CD4-positive, alpha-beta memory T cell (primary cell): ENCODE results near the gene GRM4. TPM values are rescaled to one million over a fixed set of nuclear protein-coding genes. Genes with fewer than 3 reads are reported as not detected.

Experiments used
- CTCF ChIA-PET: fragments of 350-600 bp; sonication (Branson Sonifier 250); formaldehyde crosslinking; loops from one replicate; lab custom pipeline; 2021; ENCODE audit warnings: inconsistent platforms; ENCODE audit not compliant: partially characterized antibody; lab: Charles Lee
- POLR2A ChIA-PET: fragments of 350-600 bp; sonication (Branson Sonifier 250); formaldehyde crosslinking; loops from one replicate; lab custom pipeline; 2021; ENCODE audit not compliant: partially characterized antibody; lab: Charles Lee
- DNase-seq, 5 donors: peaks; one replicate each; pipeline versions ENCODE4 v3.0.0 to v3.0.0-alpha.2; 2020 to 2022; ENCODE audit warnings: mixed read lengths in 1 of 5
- H3K27ac ChIP-seq: one replicate; pipeline ENCODE4 v1.7.0; 2013; ENCODE audit warnings: low read depth, low read length
- H3K27me3 ChIP-seq: 2 replicates; pipeline ENCODE4 v1.7.0; 2013; ENCODE audit warnings: mild to moderate bottlenecking, low read length, moderate library complexity; ENCODE audit not compliant: insufficient read depth
- H3K36me3 ChIP-seq: 2 replicates; pipeline ENCODE4 v1.7.0; 2013; ENCODE audit warnings: mild to moderate bottlenecking, low read length, moderate library complexity; ENCODE audit not compliant: insufficient read depth
- H3K4me1 ChIP-seq: 2 replicates; pipeline ENCODE4 v1.7.0; 2013; ENCODE audit warnings: mild to moderate bottlenecking, low read length, moderate library complexity; ENCODE audit not compliant: insufficient read depth
- H3K4me3 ChIP-seq, 2 donors: one replicate each; pipeline ENCODE4 v1.7.0; 2013; ENCODE audit warnings: low read length in 2 of 2, mild to moderate bottlenecking in 1 of 2
- H3K9me3 ChIP-seq, 2 donors: one replicate each; pipeline ENCODE4 v1.7.0; 2013; ENCODE audit warnings: low read length in 2 of 2, control low read depth in 1 of 2; ENCODE audit not compliant: control insufficient read depth in 1 of 2
- H3K27ac Mint-ChIP-seq, 7 donors: one replicate each; pipeline ENCODE4 v1.8.0; 2020 to 2021; ENCODE audit warnings: mixed read lengths in 7 of 7, mild to moderate bottlenecking in 6 of 7, inconsistent platforms in 3 of 7, moderate library complexity in 3 of 7
- H3K27me3 Mint-ChIP-seq, 2 donors: one replicate each; pipeline ENCODE4 v1.8.0; 2020 to 2021; ENCODE audit warnings: mixed read lengths in 2 of 2
- H3K36me3 Mint-ChIP-seq, 2 donors: one replicate each; pipeline ENCODE4 v1.8.0; 2020 to 2021; ENCODE audit warnings: mixed read lengths in 2 of 2, inconsistent platforms in 1 of 2, mild to moderate bottlenecking in 1 of 2
- H3K4me1 Mint-ChIP-seq, 4 donors: one replicate each; pipeline ENCODE4 v1.8.0; 2020 to 2021; ENCODE audit warnings: mixed read lengths in 4 of 4, mild to moderate bottlenecking in 1 of 4
- H3K4me3 Mint-ChIP-seq, 8 donors: one replicate each; pipeline ENCODE4 v1.8.0; 2020 to 2021; ENCODE audit warnings: mixed read lengths in 8 of 8, mild to moderate bottlenecking in 7 of 8, moderate library complexity in 6 of 8, inconsistent platforms in 3 of 8
- H3K9me3 Mint-ChIP-seq, 8 donors: one replicate each; pipeline ENCODE4 v1.8.0; 2020 to 2021; ENCODE audit warnings: mixed read lengths in 8 of 8, mild to moderate bottlenecking in 5 of 8, inconsistent platforms in 3 of 8, moderate library complexity in 1 of 8
- intact Hi-C: fragments of 100-400 bp; cut with micrococcal nuclease; formaldehyde crosslinking; loops from one replicate; pipeline ENCODE4 v1.15.1; 2023
- polyA plus RNA-seq, 2 donors: library from polyadenylated mRNA; unstranded; fragments of 300-500 nt; fragmentation: Illumina TruSeq; gene quantifications; one replicate each; pipeline ENCODE4 v1.2.3, GENCODE V29; 2021
- total RNA-seq, 2 experiments: library from RNA; stranded (reverse); gene quantifications; one replicate each; pipeline ENCODE4 v1.2.3, GENCODE V29; 2021

Gene GRM4
- total and polyA plus RNA-seq, 4 experiments from 2014 or later = 0.09 TPM; not detected in 3

- Mint-ChIP-seq H3K27ac (no peak overlapping the region), H3K27me3 (peaks cover under 1 to 1% of the 10 kb centered on the region in 2 donors), H3K9me3 (no peaks in the 10 kb centered on the region), H3K36me3 (no peaks in the 10 kb centered on the region), H3K4me1 (peaks cover 0 to 2% (median under 1%) of the 10 kb centered on the region in 4 donors), H3K4me3 (no peak overlapping the region)
- no peaks in the 10 kb centered on the region for H3K27me3 ChIP-seq
- no peaks in the 10 kb centered on the region for H3K9me3 ChIP-seq
- no peak for DNase-seq
- POLR2A ChIA-PET = no interaction called here
- CTCF ChIA-PET = no interaction called here
- intact Hi-C loops = no loop called here
- H3K4me3 ChIP-seq = no peak overlapping the region
- no peak overlapping the region for H3K27ac ChIP-seq
- H3K36me3 ChIP-seq = no peaks in the 10 kb centered on the region
- H3K4me1 ChIP-seq = no peaks in the 10 kb centered on the region
Observed at GRCh38 chr6:33984466-33985312, 161.2 kb downstream of the GRM4 start.

DNA sequence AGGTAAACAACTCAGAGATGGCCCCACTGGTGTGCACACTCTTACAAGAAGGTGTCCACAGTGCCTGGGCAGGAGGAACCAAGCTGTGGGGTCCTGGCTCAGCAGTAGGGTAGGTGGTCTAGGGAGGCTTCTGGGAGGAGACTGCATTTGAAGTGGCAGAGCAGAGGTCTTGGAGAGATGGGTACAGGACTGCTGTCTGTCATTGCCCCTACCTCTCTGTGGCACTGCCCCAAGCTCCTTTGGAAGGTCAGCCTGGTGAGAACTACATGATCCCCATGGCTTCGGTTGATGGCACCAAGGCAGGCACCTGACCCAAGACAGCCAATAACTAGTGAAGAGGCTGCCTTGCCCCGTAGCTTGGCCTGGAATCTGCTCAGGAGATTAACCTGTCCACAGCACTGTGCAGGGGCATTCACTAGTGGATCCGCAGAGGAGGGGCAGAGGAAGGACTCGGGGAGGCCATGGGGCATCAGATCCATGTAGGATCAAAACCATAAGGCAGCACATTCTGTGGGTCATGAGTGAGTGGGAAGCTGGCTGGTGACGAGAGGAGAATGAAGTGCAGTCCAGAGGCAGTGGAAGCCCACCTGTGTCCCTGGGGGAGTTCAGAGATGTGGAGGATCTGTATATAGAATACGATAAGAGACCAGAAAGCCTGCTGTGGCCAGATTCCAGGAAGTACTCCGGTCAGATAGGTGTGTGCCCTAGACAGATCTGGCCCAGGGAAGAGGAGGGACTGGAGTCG, 162.0 kb downstream of the GRM4 start:
- no peak for DNase-seq

DNA sequence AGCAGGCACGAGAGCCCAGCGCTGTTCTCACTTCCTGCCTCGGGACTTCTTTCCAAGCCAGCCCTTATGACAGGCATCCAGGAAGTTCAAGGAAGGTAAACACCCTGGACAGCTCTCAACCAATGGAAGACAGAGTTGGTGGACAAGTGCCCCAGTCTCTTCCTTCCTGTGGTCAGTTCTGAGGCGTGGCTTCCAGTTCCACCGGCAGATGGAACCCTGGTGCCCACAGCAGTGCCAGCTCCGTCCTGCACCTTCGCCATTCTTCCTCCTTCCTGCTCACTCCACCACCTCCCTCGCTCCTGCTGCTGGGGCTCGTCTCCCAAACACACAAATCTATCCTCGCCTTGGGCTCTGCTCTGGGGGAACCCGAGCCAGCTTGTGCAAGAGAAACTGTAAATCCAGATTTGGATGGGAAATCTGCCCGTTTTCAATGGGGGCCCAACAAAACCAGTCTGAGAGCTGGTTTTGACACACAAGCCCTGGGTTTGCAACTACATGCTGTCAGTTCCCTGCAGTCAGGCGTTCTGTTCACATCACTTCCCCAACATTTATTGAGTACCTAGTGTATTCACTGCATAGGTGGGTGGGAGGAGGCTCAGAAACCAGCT, 162.7 kb downstream of the GRM4 start:
- Histone ChIP-seq H3K36me3 (no peaks in the 10 kb centered on the region), H3K4me3 (no peak overlapping the region), H3K27me3 (no peaks in the 10 kb centered on the region), H3K4me1 (no peaks in the 10 kb centered on the region), H3K9me3 (no peaks in the 10 kb centered on the region), H3K27ac (no peak overlapping the region)
- Mint-ChIP-seq H3K27me3 (peaks cover 2 to 4% of the 10 kb centered on the region in 2 donors), H3K4me1 (peaks cover 0 to 2% (median under 1%) of the 10 kb centered on the region in 4 donors), H3K9me3 (no peaks in the 10 kb centered on the region), H3K36me3 (no peaks in the 10 kb centered on the region), H3K27ac (no peak overlapping the region), H3K4me3 (no peak overlapping the region)
- intact Hi-C loops = no loop called here
- CTCF ChIA-PET = no interaction called here
- POLR2A ChIA-PET = no interaction called here
- no peak for DNase-seq

More for the DNA sequence above, 162.0 kb downstream of the GRM4 start:
- intact Hi-C loops = no loop called here
- Mint-ChIP-seq H3K4me1 (peaks cover 0 to 2% (median under 1%) of the 10 kb centered on the region in 4 donors), H3K27ac (no peak overlapping the region), H3K36me3 (no peaks in the 10 kb centered on the region), H3K9me3 (no peaks in the 10 kb centered on the region), H3K27me3 (peaks cover 2 to 4% of the 10 kb centered on the region in 2 donors), H3K4me3 (no peak overlapping the region)
- POLR2A ChIA-PET = no interaction called here
- Histone ChIP-seq H3K4me3 (no peak overlapping the region), H3K36me3 (no peaks in the 10 kb centered on the region), H3K9me3 (no peaks in the 10 kb centered on the region), H3K27ac (no peak overlapping the region), H3K27me3 (no peaks in the 10 kb centered on the region), H3K4me1 (no peaks in the 10 kb centered on the region)
- CTCF ChIA-PET = no interaction called here

- Histone ChIP-seq H3K36me3 (no peaks in the 10 kb centered on the region), H3K27ac (no peak overlapping the region), H3K27me3 (no peaks in the 10 kb centered on the region), H3K4me1 (no peaks in the 10 kb centered on the region), H3K4me3 (no peak overlapping the region), H3K9me3 (no peaks in the 10 kb centered on the region)
- H3K9me3 Mint-ChIP-seq = no peaks in the 10 kb centered on the region
- no peaks in the 10 kb centered on the region for H3K36me3 Mint-ChIP-seq
- POLR2A ChIA-PET = no interaction called here
- no peak for DNase-seq
- no peak overlapping the region for H3K27ac Mint-ChIP-seq
- CTCF ChIA-PET = interaction anchor here (0.6 kb wide), 1 partner anchor 1258 kb away, joined by 3 read pairs; no protein-coding TSS in a partner anchor
- H3K4me3 Mint-ChIP-seq = no peak overlapping the region
- peaks cover 2 to 4% (median 3%) of the 10 kb centered on the region in 4 donors for H3K4me1 Mint-ChIP-seq
- intact Hi-C loops = no loop called here
- peaks cover 6 to 15% of the 10 kb centered on the region in 2 donors for H3K27me3 Mint-ChIP-seq
Observed at GRCh38 chr6:33981861-33982260, 164.0 kb downstream of the GRM4 start.

GRCh38 chr6:33981421-33981820, 164.5 kb downstream of the GRM4 start:
- CTCF ChIA-PET = no interaction called here
- DNase-seq = no peak

GRCh38 chr6:33980176-33981175, 165.4 kb downstream of the GRM4 start:
- H3K27ac Mint-ChIP-seq = no peak overlapping the region
- intact Hi-C loops = no loop called here
- ChIA-PET CTCF (no interaction called here), POLR2A (no interaction called here)
- Histone ChIP-seq H3K27me3 (peaks cover 4% of the 10 kb centered on the region), H3K4me3 (no peak overlapping the region), H3K36me3 (no peaks in the 10 kb centered on the region), H3K9me3 (no peaks in the 10 kb centered on the region), H3K27ac (no peak overlapping the region), H3K4me1 (no peaks in the 10 kb centered on the region)
- no peaks in the 10 kb centered on the region for H3K36me3 Mint-ChIP-seq
- no peak overlapping the region for H3K4me3 Mint-ChIP-seq
- H3K9me3 Mint-ChIP-seq = no peaks in the 10 kb centered on the region
- H3K27me3 Mint-ChIP-seq = peaks cover 11 to 19% of the 10 kb centered on the region in 2 donors
- no peak for DNase-seq
- peaks cover 2 to 6% (median 5%) of the 10 kb centered on the region in 4 donors for H3K4me1 Mint-ChIP-seq

More at GRCh38 chr6:33981421-33981820, 164.5 kb downstream of the GRM4 start:
- Histone ChIP-seq H3K27ac (no peak overlapping the region), H3K27me3 (peaks cover 2% of the 10 kb centered on the region), H3K4me3 (no peak overlapping the region), H3K36me3 (no peaks in the 10 kb centered on the region), H3K4me1 (no peaks in the 10 kb centered on the region), H3K9me3 (no peaks in the 10 kb centered on the region)
- Mint-ChIP-seq H3K4me3 (no peak overlapping the region), H3K27me3 (peaks cover 9 to 19% of the 10 kb centered on the region in 2 donors), H3K36me3 (no peaks in the 10 kb centered on the region), H3K27ac (no peak overlapping the region), H3K4me1 (peaks cover 2 to 6% (median 5%) of the 10 kb centered on the region in 4 donors), H3K9me3 (no peaks in the 10 kb centered on the region)
- POLR2A ChIA-PET = no interaction called here
- intact Hi-C loops = no loop called here
